Measurements from ENCODE around the gene PIH1D1. TPM values are rescaled to one million over a fixed set of nuclear protein-coding genes. Genes with fewer than 3 reads are reported as not detected.
"Not testable (repeated sequence)": the region's sequence is repeated elsewhere in the genome, so short reads cannot be mapped to it uniquely, and the experiment has no call there.

Gene PIH1D1
- total RNA-seq, 2 donors from 2014 or later = 32.2 to 42.5 TPM

DNA sequence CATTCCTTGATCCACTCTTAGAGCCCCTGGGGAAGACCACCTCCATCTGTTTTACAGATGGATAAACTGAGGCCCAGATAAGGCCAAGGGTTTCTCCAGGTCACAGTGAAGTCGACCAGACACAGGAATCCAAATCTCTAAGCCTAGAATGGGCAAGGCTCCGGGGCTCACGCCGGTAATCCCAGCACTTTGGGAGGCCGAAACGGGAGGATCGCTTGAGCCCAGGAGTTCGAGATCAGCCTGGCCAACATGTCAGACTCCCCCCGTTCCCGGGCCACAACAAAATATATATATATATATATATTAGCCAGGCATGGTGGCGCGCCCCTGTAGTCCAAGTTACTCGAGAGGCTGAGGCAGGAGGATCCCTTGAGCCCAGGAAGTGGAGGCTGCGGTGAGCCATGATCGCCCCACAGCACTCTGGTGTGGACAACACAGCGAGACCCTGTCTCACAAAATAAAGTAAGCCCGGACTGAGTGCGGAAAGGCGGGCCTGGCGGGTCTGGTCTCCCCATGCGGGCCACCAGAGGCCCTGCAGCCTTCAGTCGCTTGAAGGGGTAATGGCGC is 35.2 kb upstream of the PIH1D1 start:
- intact Hi-C loops (cut with DNase I) = no loop called here
- ATAC-seq (no peak), DNase-seq (no peak)

DNA sequence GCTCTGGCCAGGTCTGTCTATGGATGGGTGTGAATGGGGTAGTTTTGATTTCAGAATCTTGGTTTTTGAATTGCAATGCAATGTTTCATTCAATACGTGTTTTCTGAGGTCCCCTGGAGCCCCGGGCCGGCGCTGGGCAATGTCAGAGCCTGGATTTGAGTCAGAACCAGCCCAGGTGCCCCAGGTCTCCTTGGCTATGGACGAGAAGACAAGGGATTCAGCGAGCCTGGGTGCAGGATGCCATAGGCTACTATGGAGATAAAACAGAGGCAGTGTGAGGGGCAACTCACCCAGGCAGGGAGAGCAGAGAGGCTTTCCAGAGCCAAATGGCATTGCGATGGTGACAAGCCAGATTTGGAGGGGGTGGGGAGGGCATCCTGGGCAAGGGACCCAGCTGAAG is 34.6 kb upstream of the PIH1D1 start:
- intact Hi-C loops (cut with DNase I) = no loop called here
- ATAC-seq (no peak), DNase-seq (no peak)

DNA sequence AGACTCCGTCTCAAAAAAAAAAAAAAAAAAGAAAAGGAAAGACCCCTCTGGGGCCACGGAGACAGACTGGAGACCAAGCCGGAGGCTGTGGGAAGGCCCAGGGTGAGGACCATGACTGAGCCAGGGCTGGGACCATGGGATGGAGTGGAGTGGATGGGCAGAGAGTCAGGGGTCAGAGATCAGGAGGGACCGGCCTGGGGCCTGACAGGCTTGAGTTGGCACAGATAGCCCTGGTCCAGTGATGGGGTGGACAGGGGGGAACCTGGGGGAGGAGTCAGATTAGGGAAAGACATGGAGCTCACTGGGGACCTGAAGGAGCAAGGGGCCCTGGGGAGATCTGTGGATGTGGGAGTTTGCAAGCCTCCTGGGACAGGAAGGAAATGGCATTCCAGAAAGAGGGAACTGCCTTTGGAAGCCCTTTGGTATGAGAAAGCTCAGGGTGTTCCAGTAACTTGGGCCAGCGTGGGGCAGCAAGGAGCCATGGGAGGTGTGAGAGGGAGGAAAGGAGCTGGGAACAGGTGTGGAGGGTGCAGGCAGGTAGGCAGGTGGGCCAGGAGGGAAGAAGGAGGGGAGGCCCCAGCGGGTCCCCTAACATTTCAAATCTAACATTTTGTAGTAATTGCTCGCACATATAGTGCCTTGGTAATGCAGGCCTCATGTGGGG is 29.5 kb upstream of the PIH1D1 start:
- intact Hi-C loops (cut with DNase I) = no loop called here
- DNase-seq (no peak), ATAC-seq (no peak)

DNA sequence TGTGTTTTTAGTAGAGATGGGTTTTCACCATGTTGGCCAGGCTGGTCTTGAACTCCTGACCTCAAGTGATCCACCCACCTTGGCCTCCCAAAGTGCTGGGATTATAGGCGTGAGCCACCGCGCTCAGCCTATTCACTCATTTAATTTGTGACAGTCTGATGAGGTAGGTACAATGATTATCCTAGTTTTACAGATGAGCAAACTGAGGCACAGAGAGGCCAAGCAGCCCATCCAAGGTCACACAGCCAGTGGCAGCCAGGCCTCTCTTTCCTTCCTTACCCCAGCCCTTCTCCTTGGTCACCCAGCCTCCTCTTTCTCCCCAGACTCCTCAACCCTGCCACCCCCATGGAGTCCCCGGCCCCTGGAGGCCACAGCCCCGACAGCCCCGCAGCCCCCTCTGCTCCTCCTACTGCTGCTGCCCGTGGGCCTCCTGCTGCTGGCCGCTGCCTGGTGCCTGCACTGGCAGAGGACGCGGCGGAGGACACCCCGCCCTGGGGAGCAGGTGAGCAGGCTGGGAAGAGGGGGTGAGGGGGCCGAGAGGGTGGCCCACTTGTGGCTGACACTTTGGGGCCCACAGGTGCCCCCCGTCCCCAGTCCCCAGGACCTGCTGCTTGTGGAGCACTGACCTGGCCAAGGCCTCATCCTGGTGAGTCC is 28.5 kb upstream of the PIH1D1 start:
- intact Hi-C loops (cut with DNase I) = no loop called here
- DNase-seq (no peak), ATAC-seq (no peak)

DNA sequence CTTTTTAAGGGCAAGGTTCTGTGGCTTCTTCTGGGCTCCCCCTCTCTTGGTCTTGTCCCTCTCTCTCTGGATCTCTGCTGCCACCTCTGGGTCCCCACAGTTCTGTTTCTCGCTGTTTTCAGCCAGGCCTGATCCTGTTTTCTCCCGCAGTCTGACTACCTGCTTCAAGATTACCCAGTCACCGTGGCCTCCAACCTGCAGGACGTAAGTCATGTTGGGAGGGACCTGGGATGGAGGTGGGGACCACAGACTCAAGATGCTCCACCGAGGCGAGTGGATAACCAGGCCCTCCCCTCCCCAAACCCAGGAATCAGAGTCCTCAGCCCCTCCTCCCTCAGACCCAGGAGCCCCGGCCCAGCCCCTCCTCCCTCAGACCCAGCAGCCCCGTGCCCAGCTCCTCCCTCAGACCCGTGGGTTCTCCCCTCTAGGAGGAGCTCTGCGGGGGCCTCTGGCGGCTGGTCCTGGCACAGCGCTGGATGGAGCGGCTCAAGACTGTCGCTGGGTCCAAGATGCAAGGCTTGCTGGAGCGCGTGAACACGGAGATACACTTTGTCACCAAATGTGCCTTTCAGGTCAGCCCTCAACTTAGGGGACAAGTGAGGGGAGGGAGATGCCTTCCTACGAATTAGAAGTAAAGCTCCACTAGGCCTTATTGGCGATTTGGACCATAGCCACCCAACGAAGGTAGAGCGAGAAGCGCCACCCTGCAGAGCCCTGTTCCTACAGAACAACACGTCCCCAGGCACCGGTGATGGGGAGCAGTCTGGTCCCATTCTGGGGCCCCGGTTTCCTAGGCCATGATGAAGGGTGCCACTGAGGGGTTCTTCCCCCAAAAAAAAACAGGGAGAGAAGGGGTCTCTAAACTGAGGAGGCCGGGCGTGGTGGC is 24.6 kb upstream of the PIH1D1 start:
- DNase-seq = peak; percentile 61
- peak in 1 of 2 donors; percentile 31 for ATAC-seq
- intact Hi-C loops (cut with DNase I) = no loop called here

DNA sequence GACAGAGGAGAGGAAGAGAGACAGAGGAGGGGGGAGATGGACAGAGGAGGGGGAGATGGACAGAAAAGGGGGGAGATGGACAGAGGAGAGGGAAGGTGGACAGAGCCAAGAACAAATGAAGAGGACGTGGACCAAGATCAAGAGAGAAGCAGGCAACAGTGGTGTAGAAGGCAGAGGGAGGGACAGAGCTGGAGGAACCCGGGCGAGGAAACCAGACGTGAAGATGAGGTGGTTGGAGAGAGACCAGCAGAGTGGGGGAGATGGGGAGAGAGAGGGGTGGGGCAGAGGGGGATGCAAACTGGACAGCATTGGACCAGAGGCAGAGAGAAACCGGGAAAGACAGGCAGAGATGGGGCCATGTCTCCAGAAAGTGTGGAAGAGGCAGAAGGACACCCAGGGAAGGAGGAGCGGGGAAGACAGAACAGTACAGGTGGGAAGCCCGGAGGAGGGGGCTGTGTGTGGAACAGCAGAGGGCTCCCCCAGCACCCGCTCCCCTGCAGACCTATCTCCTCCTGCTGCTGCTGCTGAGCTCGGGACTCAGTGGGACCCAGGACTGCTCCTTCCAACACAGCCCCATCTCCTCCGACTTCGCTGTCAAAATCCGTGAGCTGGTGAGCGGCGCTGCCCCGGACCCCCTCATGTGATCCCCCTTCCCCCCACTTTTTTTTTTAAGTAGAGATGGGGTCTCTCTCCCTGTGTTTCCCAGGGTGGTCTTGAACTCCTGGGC is 23.7 kb upstream of the PIH1D1 start:
- no peak for ATAC-seq
- intact Hi-C loops (cut with DNase I) = no loop called here

DNA sequence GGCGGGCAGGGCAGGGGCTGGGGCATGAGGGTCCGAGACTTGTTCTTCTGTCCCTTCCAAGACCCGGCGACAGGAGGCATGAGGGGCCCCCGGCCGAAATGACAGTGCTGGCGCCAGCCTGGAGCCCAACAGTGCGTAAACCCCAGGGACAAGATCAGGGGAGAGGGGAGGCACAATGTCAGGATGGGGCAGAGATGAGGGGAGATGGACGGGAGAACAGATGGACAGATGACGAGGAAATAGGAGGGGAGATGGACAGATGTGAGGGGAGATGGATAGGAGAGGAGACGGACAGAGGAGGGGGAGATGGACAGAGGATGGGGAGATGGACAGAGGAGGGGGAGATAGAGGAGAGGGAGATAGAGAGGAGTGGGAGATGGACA is 22.9 kb upstream of the PIH1D1 start:
- ATAC-seq (peak in 1 of 2 donors; percentile 1), DNase-seq (no peak)
- intact Hi-C loops (cut with DNase I) = no loop called here

More for the DNA sequence above, 23.7 kb upstream of the PIH1D1 start:
- peak; percentile 29 for DNase-seq

DNA sequence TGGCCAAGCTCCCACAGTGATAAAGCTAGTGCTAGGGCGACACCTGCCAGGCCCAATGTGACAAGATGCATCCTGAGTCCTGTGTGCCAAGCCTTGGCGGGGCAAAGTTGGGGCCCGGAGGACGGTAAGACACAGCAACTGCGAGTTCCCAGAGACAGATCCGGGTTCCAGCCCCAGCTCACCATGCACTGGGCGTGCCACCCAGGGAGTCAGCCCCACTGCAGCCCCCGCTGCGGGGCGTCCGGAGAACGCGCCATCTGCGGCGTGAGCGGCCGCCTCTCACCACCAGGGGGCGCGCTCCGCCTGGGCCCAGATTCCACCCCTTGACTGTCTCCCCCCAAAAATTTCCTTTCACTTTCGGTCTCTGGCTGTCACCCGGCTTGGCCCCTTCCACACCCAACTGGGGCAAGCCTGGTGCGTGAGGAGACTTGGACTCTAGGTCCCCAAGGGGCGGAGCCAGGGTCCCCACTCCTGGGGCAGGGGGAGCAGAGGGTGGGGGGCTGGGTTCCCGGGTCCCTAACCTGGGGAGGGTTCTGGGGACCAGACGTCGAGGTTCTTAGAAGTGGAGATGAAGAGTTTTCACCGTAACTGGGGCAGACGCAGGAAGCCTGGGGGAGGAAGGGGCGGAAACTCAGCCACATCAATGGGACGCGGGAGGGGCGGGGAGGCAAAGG is 22.4 kb upstream of the PIH1D1 start, which contains the start of gene FLT3LG:
TSS of gene FLT3LG (plus strand) at position 348 of the 674 bp plus-strand sequence. CDS start 425 bp downstream, outside the sequence.
- DNase-seq = peak; percentile 81
- ATAC-seq = peak; percentile 65 to 77
- intact Hi-C loops (cut with DNase I) = no loop called here

DNA sequence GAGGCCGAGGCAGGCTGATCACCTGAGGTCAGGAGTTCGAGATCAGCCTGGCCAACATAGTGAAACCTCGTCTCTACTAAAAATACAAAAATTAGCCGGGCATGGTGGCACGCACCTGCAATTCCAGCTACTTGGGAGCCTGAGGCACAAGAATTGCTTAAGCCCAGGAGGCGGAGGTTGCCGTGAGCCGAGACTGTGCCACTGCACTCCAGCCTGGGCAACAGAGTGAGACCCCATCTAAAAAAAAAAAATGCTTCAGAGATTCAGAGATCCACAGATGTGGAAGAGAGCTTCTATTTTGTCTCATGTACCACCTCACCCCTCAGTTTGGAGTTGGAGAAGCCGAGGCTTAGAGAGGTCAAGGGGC is 21.9 kb upstream of the PIH1D1 start:
- intact Hi-C loops (cut with DNase I); DNase-seq; ATAC-seq: not testable (repeated sequence)

DNA sequence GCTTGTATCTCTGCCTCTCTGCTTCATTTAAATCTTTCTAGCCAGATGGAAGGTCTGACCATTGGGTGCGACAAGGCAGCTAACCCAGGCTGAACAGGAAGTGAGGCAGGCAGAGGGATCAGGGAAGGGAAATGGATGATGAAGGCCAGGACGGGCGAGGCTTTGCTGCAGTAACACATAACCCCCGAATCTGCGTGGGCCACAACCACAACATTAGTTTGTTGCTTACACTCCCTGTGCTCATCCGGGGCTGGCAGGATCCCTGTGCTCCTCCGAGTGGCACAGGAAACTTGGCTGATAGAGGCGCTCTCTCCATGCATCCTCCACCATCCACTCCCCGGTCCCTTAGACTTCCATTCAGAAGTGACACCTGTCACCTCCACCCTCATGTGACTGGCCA is 21.3 kb upstream of the PIH1D1 start:
- intact Hi-C loops (cut with DNase I) = no loop called here
- no peak for ATAC-seq
- no peak for DNase-seq

DNA sequence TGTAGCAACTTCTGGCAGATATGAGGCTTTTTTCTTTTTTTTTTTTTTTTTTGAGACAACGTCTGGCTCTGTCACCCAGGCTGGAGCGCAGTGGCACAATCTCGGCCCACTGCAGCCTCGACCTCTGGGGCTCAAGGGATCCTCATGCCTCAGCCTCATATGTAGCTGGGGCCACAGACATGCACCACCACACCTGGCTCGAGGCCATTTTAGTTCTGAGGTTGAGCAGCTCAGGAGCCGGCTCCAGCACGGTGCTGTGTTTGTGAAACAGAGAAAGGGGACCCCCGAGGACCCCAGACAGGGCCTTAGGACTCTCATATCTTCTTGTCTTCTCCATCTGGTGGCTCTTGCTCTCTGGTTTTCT is 19.0 kb upstream of the PIH1D1 start:
- intact Hi-C loops (cut with DNase I) = no loop called here
- ATAC-seq (no peak), DNase-seq (no peak)

DNA sequence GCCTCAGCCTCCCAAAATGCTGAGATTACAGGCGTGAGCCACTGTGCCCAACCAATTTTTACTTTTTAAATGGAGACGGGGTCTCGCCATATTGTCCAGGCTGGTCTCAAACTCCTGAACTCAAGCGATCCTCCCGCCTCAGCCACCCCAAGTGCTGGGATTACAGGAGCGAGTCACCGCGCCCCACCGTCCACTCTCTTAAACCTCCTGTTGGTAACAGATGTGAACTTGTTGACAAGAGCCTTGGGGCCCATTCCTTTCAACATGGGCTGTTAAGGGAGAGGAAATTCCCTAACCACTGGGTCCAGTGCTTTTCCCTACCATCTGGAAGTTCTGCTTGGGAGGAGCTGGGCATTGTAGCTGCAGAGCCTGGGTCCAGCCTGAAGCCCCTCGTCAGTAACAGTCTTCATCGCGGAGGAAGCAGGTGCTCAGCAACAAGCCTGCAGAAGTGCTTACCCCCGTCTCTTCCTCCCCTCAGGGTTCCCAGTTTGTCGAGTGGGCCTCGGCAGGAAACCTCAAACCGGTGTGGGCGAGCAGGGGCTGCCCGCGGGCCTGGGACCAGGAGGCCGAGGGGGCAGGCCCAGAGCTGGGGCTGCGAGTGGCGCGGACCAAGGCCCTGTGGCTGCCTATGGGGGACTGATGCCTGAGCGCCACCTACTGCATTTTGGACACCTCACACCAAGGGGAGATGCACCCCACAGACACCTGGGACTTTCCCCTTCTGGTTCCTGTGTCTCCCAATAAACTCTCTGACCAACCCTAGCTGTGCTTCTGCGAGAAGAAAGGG is 18.4 kb upstream of the PIH1D1 start:
- ATAC-seq (no peak), DNase-seq (no peak)
- intact Hi-C loops (cut with DNase I) = no loop called here

DNA sequence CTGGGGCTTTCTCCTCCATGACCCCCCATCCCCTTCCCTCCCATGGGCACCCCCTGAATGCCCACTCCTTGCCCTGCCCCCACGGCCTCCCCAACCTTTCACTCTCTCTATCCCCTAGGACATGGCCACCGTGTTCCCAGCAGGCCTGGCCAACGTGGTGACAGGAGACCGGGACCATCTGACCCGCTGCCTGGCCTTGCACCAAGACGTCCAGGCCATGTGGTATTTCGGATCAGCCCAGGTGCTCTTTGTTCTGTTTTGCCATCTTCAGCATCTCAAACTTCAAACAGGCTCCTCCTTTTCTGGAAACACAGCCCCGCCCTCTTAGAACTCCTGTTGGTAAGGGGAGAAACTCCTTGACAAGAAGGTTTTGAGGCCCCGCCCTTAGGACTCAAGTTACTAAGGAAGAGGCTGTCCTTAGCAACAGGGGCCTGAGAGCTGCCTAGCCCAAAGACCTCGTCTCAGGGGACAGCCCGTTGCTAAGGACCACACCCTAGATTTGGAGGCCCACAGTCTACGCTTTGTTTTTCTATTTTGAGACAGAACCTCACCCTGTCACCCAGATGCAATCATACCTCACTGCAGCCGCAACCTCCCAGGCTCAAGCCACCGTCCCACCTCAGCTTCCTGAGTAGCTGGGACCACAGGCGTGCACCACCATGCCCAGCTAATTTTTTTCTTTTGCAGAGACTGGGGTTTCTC is 17.3 kb upstream of the PIH1D1 start:
- intact Hi-C loops (cut with DNase I) = no loop called here
- DNase-seq = peak; percentile 91
- ATAC-seq = peak; percentile 67 to 86

DNA sequence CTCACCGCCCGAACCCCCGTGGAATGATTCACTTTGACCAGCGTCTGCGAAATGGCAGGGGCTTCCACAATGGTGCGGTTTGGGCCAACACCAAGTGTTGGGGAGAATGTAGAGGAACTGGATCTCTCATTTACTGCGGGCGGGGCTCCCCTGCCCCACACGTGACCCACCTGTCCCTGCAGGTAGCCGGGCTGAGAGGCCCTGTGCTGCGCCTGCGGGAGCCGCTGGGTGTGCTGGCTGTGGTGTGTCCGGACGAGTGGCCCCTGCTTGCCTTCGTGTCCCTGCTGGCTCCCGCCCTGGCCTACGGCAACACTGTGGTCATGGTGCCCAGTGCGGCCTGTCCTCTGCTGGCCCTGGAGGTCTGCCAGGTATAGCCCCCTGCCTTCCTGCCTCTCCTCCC is 16.6 kb upstream of the PIH1D1 start:
- intact Hi-C loops (cut with DNase I) = no loop called here
- no peak for ATAC-seq
- no peak for DNase-seq

DNA sequence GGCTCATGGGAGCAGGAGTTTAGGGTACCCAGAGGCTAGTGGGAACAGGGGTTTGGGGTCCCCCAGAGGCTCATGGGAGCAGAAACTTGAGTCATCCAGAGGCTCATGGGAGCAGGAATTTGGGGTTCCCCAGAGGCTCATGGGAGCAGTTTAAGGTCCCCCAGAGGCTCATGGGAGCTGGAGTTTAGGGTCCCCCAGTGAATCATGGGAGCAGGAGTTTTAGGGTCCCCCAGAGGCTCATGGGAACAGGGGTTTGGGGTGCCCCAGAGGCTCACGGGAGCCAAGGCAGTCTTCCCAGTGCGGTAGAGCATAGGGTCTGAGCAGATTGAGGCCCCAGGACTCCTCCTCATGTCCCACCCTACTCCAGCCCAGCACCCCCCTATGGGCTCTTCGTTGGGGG is 13.8 kb upstream of the PIH1D1 start:
- DNase-seq (no peak), ATAC-seq (no peak)
- intact Hi-C loops (cut with DNase I) = no loop called here

DNA sequence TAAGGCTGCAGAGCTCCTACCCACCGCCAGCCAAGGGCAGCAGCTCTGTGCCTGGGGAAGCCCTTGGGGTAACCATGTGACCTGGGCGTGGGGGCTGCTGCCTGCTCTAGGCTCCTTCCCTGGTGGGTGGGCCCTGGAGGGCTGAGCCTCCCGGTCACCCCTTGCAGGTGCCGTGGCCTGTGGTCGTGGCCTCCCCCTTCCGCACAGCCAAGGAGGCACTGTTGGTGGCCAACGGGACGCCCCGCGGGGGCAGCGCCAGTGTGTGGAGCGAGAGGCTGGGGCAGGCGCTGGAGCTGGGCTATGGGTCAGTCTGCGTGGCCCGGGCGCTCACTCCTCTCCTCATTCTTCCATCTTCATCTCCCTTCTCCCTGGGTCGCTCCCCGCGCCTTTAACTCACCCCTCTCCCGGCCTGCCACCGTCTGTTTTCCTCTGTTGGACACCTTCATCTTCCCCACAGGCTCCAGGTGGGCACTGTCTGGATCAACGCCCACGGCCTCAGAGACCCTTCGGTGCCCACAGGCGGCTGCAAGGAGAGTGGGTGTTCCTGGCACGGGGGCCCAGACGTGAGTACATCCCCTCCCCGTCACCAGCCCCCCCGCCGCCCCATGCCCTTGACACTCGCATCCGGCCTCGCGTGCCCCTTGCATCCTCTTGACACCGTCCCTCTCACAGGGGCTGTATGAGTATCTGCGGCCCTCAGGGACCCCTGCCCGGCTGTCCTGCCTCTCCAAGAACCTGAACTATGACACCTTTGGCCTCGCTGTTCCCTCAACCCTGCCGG is 12.5 kb upstream of the PIH1D1 start:
- no peak for ATAC-seq
- DNase-seq = no peak
- intact Hi-C loops (cut with DNase I) = no loop called here

DNA sequence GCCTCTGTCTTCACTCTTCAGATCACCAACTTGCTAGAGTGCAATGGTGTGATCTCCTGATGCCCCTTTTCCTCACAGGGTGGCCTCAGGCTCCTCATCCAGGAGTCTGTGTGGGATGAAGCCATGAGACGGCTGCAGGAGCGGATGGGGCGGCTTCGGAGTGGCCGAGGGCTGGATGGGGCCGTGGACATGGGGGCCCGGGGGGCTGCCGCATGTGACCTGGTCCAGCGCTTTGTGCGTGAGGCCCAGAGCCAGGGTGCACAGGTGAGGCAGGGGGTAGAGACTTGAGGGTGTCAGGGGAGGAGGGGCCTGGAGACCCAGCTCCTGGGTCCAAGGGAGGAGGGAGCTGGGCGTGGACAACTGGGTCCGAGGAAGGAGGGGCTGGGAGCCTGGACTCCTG is 10.9 kb upstream of the PIH1D1 start:
- DNase-seq (no peak), ATAC-seq (no peak)
- intact Hi-C loops (cut with DNase I) = no loop called here
